C1 segment of cervical spinal cord (tissue), 14 donors: ENCODE data around the gene TMBIM6.
A peak's percentile ranks its signal among the peaks of the same experiment; 100 is the strongest.
"Not testable (repeated sequence)": the region's sequence is repeated elsewhere in the genome, so short reads cannot be mapped to it uniquely, and the experiment has no call there.

Source experiments
- DNase-seq, 14 donors: peaks; one replicate each; lab custom pipeline; 2025; lab: John Stamatoyannopoulos, UW

Gene TMBIM6

GRCh38 chr12:49776413-49776812 lies 35.1 kb downstream of the TMBIM6 start:
- peak in 9 of 14 donors; percentile 13 to 64 (median 44) for DNase-seq

- no peak for DNase-seq
Observed at GRCh38 chr12:49776858-49777257, 35.5 kb downstream of the TMBIM6 start.

- no peak for DNase-seq
Observed at GRCh38 chr12:49777341-49777740, 36.0 kb downstream of the TMBIM6 start.

- DNase-seq, result peak in 1 of 14 donors; percentile 5
Observed at GRCh38 chr12:49777800-49778748, 36.7 kb downstream of the TMBIM6 start.

GRCh38 chr12:49779581-49779980 lies 38.2 kb downstream of the TMBIM6 start:
- DNase-seq, result no peak

GRCh38 chr12:49780914-49781313 lies 39.6 kb downstream of the TMBIM6 start:
- not testable (repeated sequence) for DNase-seq

- DNase-seq, result peak in 1 of 14 donors; percentile 11
Observed at GRCh38 chr12:49783917-49784676, 42.7 kb downstream of the TMBIM6 start.

GRCh38 chr12:49784756-49785409 lies 43.5 kb downstream of the TMBIM6 start:
- no peak for DNase-seq

GRCh38 chr12:49787672-49788071 lies 46.3 kb downstream of the TMBIM6 start:
- no peak for DNase-seq

GRCh38 chr12:49789992-49790391 lies 48.6 kb downstream of the TMBIM6 start:
- DNase-seq, result no peak

GRCh38 chr12:49790741-49791555 lies 49.6 kb downstream of the TMBIM6 start:
- no peak for DNase-seq

GRCh38 chr12:49791700-49792099 lies 50.3 kb downstream of the TMBIM6 start:
- DNase-seq, result no peak

GRCh38 chr12:49792181-49792970 lies 51.0 kb downstream of the TMBIM6 start:
- no peak for DNase-seq

- no peak for DNase-seq
Observed at GRCh38 chr12:49792976-49793580, 51.7 kb downstream of the TMBIM6 start.

GRCh38 chr12:49793620-49794019 lies 52.3 kb downstream of the TMBIM6 start:
- no peak for DNase-seq

GRCh38 chr12:49794021-49794420 lies 52.7 kb downstream of the TMBIM6 start:
- DNase-seq, result no peak

GRCh38 chr12:49794811-49795653 lies 53.7 kb downstream of the TMBIM6 start:
- DNase-seq, result no peak

- no peak for DNase-seq
Observed at GRCh38 chr12:49795654-49796105, 54.3 kb downstream of the TMBIM6 start.

GRCh38 chr12:49796155-49796554 lies 54.8 kb downstream of the TMBIM6 start:
- DNase-seq, result no peak
